Tibial nerve (tissue), 4 donors: ENCODE data around the gene THY1. TPM values are rescaled to one million over a fixed set of nuclear protein-coding genes. Genes with fewer than 3 reads are reported as not detected.

Experiments
- DNase-seq, 2 donors: peaks; one replicate each; pipeline ENCODE4 v3.0.0-alpha.2; 2019; ENCODE audit warnings: low spot score in 2 of 2
- H3K27ac ChIP-seq, 4 donors: fragments of 200-600 bp; sonication (generic) in 3 of 4; one replicate each; pipeline ENCODE4 v1.5.1; 2017 to 2019; ENCODE audit warnings: mild to moderate bottlenecking in 1 of 4
- H3K27me3 ChIP-seq, 2 donors: fragments of 200-600 bp; sonication (generic) in 1 of 2; one replicate each; pipeline versions ENCODE4 v1.5.1 to v1.6.0; 2017 to 2019
- H3K36me3 ChIP-seq, 3 donors: fragments of 200-600 bp; sonication (generic); one replicate each; pipeline ENCODE4 v1.5.1; 2018 to 2019
- H3K4me1 ChIP-seq, 4 donors: fragments of 200-600 bp; sonication (generic) in 3 of 4; one replicate each; pipeline ENCODE4 v1.5.1; 2017 to 2019
- H3K4me3 ChIP-seq, 4 donors: fragments of 200-600 bp; sonication (generic) in 3 of 4; one replicate each; pipeline ENCODE4 v1.5.1; 2017 to 2019; ENCODE audit warnings: mild to moderate bottlenecking in 1 of 4, moderate library complexity in 1 of 4
- H3K9me3 ChIP-seq, 4 donors: fragments of 200-600 bp; sonication (generic) in 3 of 4; one replicate each; pipeline ENCODE4 v1.5.1; 2017 to 2019
- CTCF ChIP-seq, 5 experiments: fragments of 200-600 bp in 3 of 5; fragments of 450-650 bp in 2 of 5; sonication (generic) in 3 of 5; IDR thresholded peaks; one replicate each; pipeline ENCODE4 v1.5.1; 2016 to 2019; ENCODE audit warnings: antibody characterized with exemption in 5 of 5, mild to moderate bottlenecking in 3 of 5, moderate library complexity in 2 of 5
- EP300 ChIP-seq, 2 donors: sonication (generic); formaldehyde crosslinking; IDR thresholded peaks; one replicate each; pipeline ENCODE4 v1.6.1; 2017; ENCODE audit warnings: antibody characterized with exemption in 2 of 2, mild to moderate bottlenecking in 1 of 2
- POLR2A ChIP-seq, 2 donors: fragments of 450-650 bp; IDR thresholded peaks; one replicate each; pipeline ENCODE4 v1.6.1; 2017; ENCODE audit warnings: antibody characterized with exemption in 2 of 2, mild to moderate bottlenecking in 2 of 2, moderate library complexity in 2 of 2
- WGBS, 2 donors: methylation state at CpG; one replicate each; pipeline ENCODE4 v1.1.5; 2018; 5-methylcytosine and 5-hydroxymethylcytosine counted together
- total RNA-seq, 4 donors: library from RNA; depleted of rRNA; stranded (reverse); fragments of >200 nt; gene quantifications; one replicate each; pipeline ENCODE4 v1.1.0, GENCODE V29; 2016

The THY1 gene
- total RNA-seq = 10 to 100 TPM in 2 of 4 donors, under 1 TPM in 1, not detected in 1; 0.63 to 12.9 (median 11.1) TPM

GRCh38 chr11:119422809-119423508, at the start of gene THY1:
TSS of gene THY1 (minus strand) at chr11:119423172. CDS start at chr11:119420905, 2,267 bp downstream.
- Histone ChIP-seq H3K36me3 (no peaks in the 10 kb centered on the region), H3K27ac (peak within 1 kb of the TSS in 1 of 4 donors; percentile 32), H3K27me3 (peaks cover 2 to 47% of the 10 kb centered on the region in 2 donors), H3K4me3 (peak within 1 kb of the TSS in 2 of 4 donors; percentile 22 to 47), H3K9me3 (no peaks in the 10 kb centered on the region), H3K4me1 (peaks cover 0 to 29% (median 11%) of the 10 kb centered on the region in 4 donors)
- TF ChIP-seq CTCF (IDR thresholded peaks at IDR 0.05) (no peak), POLR2A (IDR thresholded peaks at IDR 0.05) (no peak), EP300 (IDR thresholded peaks at IDR 0.05) (no peak)
- no peak for DNase-seq
- 1 to 2% methylated on average over 31 to 36 of the region's 41 CpGs for WGBS, 2 donors

GRCh38 chr11:119472186-119472855, 49.3 kb upstream of the THY1 start:
- TF ChIP-seq POLR2A (IDR thresholded peaks at IDR 0.05) (no peak), CTCF (IDR thresholded peaks at IDR 0.05) (no peak), EP300 (IDR thresholded peaks at IDR 0.05) (no peak)
- H3K9me3 ChIP-seq = peaks cover 0 to 16% (median 0%) of the 10 kb centered on the region in 4 donors
- no peak overlapping the region for H3K27ac ChIP-seq
- peaks cover 0 to 15% (median 0%) of the 10 kb centered on the region in 4 donors for H3K4me1 ChIP-seq
- DNase-seq = no peak
- 73 to 74% methylated on average over 10 of the region's 10 CpGs for WGBS, 2 donors
- H3K36me3 ChIP-seq = no peaks in the 10 kb centered on the region
- H3K27me3 ChIP-seq = no peaks in the 10 kb centered on the region
- H3K4me3 ChIP-seq = no peak overlapping the region

GRCh38 chr11:119471329-119471728, 48.4 kb upstream of the THY1 start:
- 85 to 86% methylated on average over 7 to 8 of the region's 8 CpGs for WGBS, 2 donors
- Histone ChIP-seq H3K4me3 (no peak overlapping the region), H3K27me3 (no peaks in the 10 kb centered on the region), H3K4me1 (peaks cover 0 to 15% (median 0%) of the 10 kb centered on the region in 4 donors), H3K36me3 (no peaks in the 10 kb centered on the region), H3K27ac (no peak overlapping the region), H3K9me3 (peaks cover 0 to 26% (median 0%) of the 10 kb centered on the region in 4 donors)
- TF ChIP-seq EP300 (IDR thresholded peaks at IDR 0.05) (no peak), CTCF (IDR thresholded peaks at IDR 0.05) (no peak), POLR2A (IDR thresholded peaks at IDR 0.05) (no peak)
- no peak for DNase-seq

GRCh38 chr11:119470317-119471291, 47.6 kb upstream of the THY1 start:
- no peaks in the 10 kb centered on the region for H3K36me3 ChIP-seq
- H3K27me3 ChIP-seq = no peaks in the 10 kb centered on the region
- H3K4me3 ChIP-seq = no peak overlapping the region
- peak in 1 of 2 donors; percentile 22 for TF ChIP-seq EP300 (IDR thresholded peaks at IDR 0.05)
- no peak for TF ChIP-seq CTCF (IDR thresholded peaks at IDR 0.05)
- 65 to 67% methylated on average over 14 to 15 of the region's 15 CpGs for WGBS, 2 donors
- H3K4me1 ChIP-seq = peaks cover 0 to 15% (median 0%) of the 10 kb centered on the region in 4 donors
- no peak for DNase-seq
- peak overlapping the region in 1 of 4 donors; percentile 71 for H3K27ac ChIP-seq
- peaks cover 0 to 31% (median 0%) of the 10 kb centered on the region in 4 donors for H3K9me3 ChIP-seq
